Peyer's patch (tissue), 4 donors: ENCODE measurements around the gene ZNF385A. TPM values are rescaled to one million over a fixed set of nuclear protein-coding genes. Genes with fewer than 3 reads are reported as not detected.

Source experiments
- DNase-seq, 3 donors: peaks; one replicate each; pipeline ENCODE4 v3.0.0-alpha.2; 2017 to 2019
- H3K27ac ChIP-seq, 4 donors: fragments of 200-600 bp; sonication (generic); one replicate each; pipeline ENCODE4 v1.5.1; 2016 to 2019
- H3K27me3 ChIP-seq, 2 donors: fragments of 200-600 bp; sonication (generic); one replicate each; pipeline ENCODE4 v1.5.1; 2019
- H3K36me3 ChIP-seq, 3 donors: fragments of 200-600 bp; sonication (generic); one replicate each; pipeline ENCODE4 v1.5.1; 2016 to 2019
- H3K4me1 ChIP-seq, 4 donors: fragments of 200-600 bp; sonication (generic); one replicate each; pipeline ENCODE4 v1.5.1; 2016 to 2019
- H3K4me3 ChIP-seq, 4 donors: fragments of 200-600 bp; sonication (generic); 1 replicate in 3 of 4; 2 replicates in 1 of 4; pipeline ENCODE4 v1.5.1; 2016 to 2019; ENCODE audit warnings: mild to moderate bottlenecking in 1 of 4
- H3K9me3 ChIP-seq, 4 donors: fragments of 200-600 bp; sonication (generic); one replicate each; pipeline ENCODE4 v1.5.1; 2016 to 2019; ENCODE audit warnings: mild to moderate bottlenecking in 1 of 4
- POLR2A ChIP-seq, 2 donors: fragments of 450-650 bp; IDR thresholded peaks; one replicate each; pipeline ENCODE4 v1.5.1; 2017; ENCODE audit warnings: antibody characterized with exemption in 2 of 2, mild to moderate bottlenecking in 2 of 2, moderate library complexity in 2 of 2
- total RNA-seq, 4 donors: library from RNA; depleted of rRNA; stranded (reverse); fragments of >200 nt; gene quantifications; one replicate each; pipeline ENCODE4 v1.1.0, GENCODE V29; 2016
- TF ChIP-seq, protein P1 (sequence below), 6 experiments: fragments of 450-650 bp in 4 of 6; fragments of 200-600 bp in 2 of 6; sonication (generic) in 1 of 6; IDR thresholded peaks; one replicate each; pipeline ENCODE4 v1.5.1; 2017 to 2019; ENCODE audit warnings: antibody characterized with exemption in 6 of 6, mild to moderate bottlenecking in 3 of 6, moderate library complexity in 1 of 6

The ZNF385A gene
- total RNA-seq, 4 donors from 2014 or later: 7.3 to 28.1 (median 9.7) TPM

DNA sequence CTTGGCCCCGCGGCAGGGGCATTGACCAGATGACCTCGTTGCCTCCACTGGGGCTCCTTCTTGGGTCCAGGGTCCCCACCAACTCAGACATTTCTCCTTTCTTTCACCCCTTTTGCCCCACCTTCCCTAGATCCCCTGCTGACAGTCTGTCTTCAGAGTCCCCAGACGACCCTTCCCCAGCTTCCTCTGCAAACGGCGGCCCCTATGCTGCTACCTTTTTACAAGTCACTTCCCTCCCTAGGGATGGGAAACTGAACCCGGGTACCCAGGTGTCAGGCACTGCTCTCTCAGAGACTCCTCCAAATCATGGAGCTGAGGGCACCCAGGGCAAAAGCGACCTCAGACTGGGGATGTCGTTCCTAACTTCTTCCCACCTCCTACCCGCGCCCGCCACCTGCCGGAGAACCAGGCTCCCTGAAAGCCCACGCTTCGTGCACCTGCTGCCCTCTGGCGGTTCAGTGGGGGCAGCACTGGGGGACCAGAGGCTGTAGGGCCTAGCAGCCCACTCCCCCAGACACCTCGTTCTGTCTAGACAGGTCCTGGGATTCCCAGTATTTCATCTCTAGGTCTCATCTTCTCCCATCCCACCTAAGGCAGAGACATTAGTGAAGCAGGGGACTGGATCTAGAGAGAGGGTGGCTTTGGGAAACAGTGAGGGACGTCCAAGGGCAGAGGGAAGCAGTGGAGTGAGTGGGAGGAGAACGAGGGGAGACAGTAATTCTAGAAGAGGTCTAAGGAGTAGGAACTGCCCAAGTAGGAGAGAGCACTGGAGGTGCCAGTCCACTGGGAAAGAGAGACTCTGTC, 4.9 kb downstream of the ZNF385A start:
- H3K4me1 ChIP-seq: peaks cover 0 to 9% (median 4%) of the 10 kb centered on the region in 4 donors
- H3K27me3 ChIP-seq: no peaks in the 10 kb centered on the region
- no peaks in the 10 kb centered on the region for H3K36me3 ChIP-seq
- H3K27ac ChIP-seq: peak overlapping the region; percentile 39 to 65 (median 60)
- TF ChIP-seq, protein P1, sequence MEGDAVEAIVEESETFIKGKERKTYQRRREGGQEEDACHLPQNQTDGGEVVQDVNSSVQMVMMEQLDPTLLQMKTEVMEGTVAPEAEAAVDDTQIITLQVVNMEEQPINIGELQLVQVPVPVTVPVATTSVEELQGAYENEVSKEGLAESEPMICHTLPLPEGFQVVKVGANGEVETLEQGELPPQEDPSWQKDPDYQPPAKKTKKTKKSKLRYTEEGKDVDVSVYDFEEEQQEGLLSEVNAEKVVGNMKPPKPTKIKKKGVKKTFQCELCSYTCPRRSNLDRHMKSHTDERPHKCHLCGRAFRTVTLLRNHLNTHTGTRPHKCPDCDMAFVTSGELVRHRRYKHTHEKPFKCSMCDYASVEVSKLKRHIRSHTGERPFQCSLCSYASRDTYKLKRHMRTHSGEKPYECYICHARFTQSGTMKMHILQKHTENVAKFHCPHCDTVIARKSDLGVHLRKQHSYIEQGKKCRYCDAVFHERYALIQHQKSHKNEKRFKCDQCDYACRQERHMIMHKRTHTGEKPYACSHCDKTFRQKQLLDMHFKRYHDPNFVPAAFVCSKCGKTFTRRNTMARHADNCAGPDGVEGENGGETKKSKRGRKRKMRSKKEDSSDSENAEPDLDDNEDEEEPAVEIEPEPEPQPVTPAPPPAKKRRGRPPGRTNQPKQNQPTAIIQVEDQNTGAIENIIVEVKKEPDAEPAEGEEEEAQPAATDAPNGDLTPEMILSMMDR (IDR thresholded peaks at IDR 0.05): peak; percentile 92 to 100 (median 100)
- TF ChIP-seq POLR2A (IDR thresholded peaks at IDR 0.05): no peak
- DNase-seq: peak; percentile 89 to 95 (median 94)
- peak overlapping the region; percentile 6 to 56 (median 44) for H3K4me3 ChIP-seq
- H3K9me3 ChIP-seq: no peaks in the 10 kb centered on the region

- peak overlapping the region; percentile 20 to 56 (median 44) for H3K4me3 ChIP-seq
- peak in 2 of 3 donors; percentile 75 to 78 for DNase-seq
- no peaks in the 10 kb centered on the region for H3K27me3 ChIP-seq
- H3K27ac ChIP-seq: peak overlapping the region; percentile 39 to 65 (median 60)
- no peak for TF ChIP-seq POLR2A (IDR thresholded peaks at IDR 0.05)
- TF ChIP-seq, protein P1 (IDR thresholded peaks at IDR 0.05): no peak
- peaks cover 0 to 9% (median 2%) of the 10 kb centered on the region in 4 donors for H3K4me1 ChIP-seq
- no peaks in the 10 kb centered on the region for H3K9me3 ChIP-seq
- no peaks in the 10 kb centered on the region for H3K36me3 ChIP-seq
These were observed 5.6 kb downstream of the ZNF385A start for GRCh38 chr12:54378796-54379397.

DNA sequence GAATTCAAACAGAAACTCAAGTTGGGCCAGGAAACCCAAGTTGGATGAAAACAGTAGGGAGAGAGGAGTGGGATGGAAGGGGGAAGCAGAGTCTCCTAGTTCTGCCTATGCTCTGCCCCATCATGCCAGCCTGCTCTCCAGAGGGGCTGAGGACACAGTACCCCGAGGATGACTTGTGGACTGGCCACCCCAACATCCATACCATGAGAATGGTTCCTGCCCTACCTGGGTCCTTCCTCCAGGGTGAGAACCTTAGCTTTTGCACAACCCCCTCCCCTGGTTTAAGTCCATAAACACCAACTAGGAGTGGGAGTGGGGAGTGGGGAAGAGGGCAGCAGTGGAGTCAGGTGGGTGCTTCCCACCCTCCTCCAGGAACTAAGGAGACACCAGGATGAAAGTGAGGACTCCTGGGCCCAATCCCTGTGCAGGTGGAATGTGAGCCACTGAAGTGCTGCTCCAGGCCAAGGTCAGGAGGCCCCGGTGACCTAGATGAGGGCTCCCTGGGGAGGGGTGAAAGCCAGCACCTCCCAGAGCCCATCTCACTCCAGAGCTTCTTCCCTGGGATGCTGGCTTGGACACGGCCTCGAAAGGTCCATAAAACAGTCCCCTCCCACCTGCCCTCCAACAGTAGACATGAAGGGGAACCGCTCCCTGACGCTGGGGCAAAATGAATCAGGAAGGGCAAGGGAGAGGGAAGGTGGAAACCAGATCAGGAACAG, 6.6 kb downstream of the ZNF385A start:
- TF ChIP-seq, protein P1 (IDR thresholded peaks at IDR 0.05): no peak
- no peak for TF ChIP-seq POLR2A (IDR thresholded peaks at IDR 0.05)
- no peaks in the 10 kb centered on the region for H3K27me3 ChIP-seq
- no peak for DNase-seq
- peaks cover 0 to 9% (median 2%) of the 10 kb centered on the region in 4 donors for H3K4me1 ChIP-seq
- no peaks in the 10 kb centered on the region for H3K36me3 ChIP-seq
- peak overlapping the region in 1 of 4 donors; percentile 20 for H3K4me3 ChIP-seq
- no peak overlapping the region for H3K27ac ChIP-seq
- no peaks in the 10 kb centered on the region for H3K9me3 ChIP-seq

DNA sequence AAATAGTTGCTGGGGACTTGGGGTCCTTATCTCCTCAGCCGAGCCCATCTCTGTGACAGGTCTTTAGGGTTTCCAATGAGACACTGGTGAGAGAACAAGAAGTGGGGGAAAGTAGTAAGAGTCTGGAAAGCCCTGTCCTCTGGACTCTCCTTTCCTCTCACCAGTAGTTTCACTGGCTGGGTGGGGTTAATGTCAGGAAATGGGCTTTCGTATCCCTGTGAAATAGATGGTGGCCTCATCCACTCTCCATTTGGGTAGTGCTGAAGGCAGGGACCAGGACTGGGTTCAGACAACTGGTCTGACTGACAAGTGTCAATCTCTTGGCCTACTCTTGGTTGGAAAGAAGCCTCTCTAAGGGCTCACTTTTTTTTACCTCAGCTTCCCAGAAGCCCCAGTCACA, 7.5 kb downstream of the ZNF385A start:
- no peaks in the 10 kb centered on the region for H3K27me3 ChIP-seq
- peak overlapping the region in 2 of 4 donors; percentile 5 to 30 for H3K27ac ChIP-seq
- TF ChIP-seq, protein P1 (IDR thresholded peaks at IDR 0.05): no peak
- no peaks in the 10 kb centered on the region for H3K36me3 ChIP-seq
- DNase-seq: no peak
- no peak overlapping the region for H3K4me3 ChIP-seq
- H3K4me1 ChIP-seq: peaks cover 0 to 11% (median 2%) of the 10 kb centered on the region in 4 donors
- H3K9me3 ChIP-seq: no peaks in the 10 kb centered on the region

DNA sequence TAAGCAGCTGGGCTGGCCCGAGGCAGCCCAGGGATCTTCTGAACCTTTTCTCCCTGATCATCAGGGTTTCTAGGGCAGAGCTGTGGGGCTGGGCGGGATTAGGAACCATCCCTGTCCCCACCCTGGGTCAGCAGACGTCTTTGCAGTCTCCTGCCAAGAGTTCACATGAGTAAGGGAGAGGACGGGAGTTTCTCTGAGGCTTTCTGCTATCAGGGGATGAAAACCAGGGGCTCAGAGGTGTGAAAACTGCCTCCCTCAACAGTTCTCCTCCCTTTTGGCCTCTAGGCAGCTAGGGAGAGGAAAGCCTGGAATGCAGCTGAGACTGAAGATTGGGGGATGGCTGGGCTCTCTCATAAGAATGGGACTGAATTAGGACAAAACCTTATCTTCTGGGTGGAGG, 7.9 kb downstream of the ZNF385A start:
- TF ChIP-seq, protein P1 (IDR thresholded peaks at IDR 0.05): no peak
- TF ChIP-seq POLR2A (IDR thresholded peaks at IDR 0.05): no peak

More for the DNA sequence above, 7.9 kb downstream of the ZNF385A start:
- no peak overlapping the region for H3K4me3 ChIP-seq
- H3K4me1 ChIP-seq: peaks cover 0 to 14% (median 2%) of the 10 kb centered on the region in 4 donors
- H3K27ac ChIP-seq: peak overlapping the region in 3 of 4 donors; percentile 5 to 35 (median 8)
- DNase-seq: no peak
- no peaks in the 10 kb centered on the region for H3K9me3 ChIP-seq
- no peaks in the 10 kb centered on the region for H3K27me3 ChIP-seq
- no peaks in the 10 kb centered on the region for H3K36me3 ChIP-seq
